ENCODE measurements around the gene KDM4C. TPM values are rescaled to one million over a fixed set of nuclear protein-coding genes. Genes with fewer than 3 reads are reported as not detected.
"Not testable (repeated sequence)": the region's sequence is repeated elsewhere in the genome, so short reads cannot be mapped to it uniquely, and the experiment has no call there.

The KDM4C gene
- total RNA-seq, 1 donor from 2014 or later, result 26.6 TPM

- peaks cover 5% of the 10 kb centered on the region for H3K4me1 Mint-ChIP-seq (ENCODE audit: low read depth)
- TF ChIP-seq CTCF (IDR thresholded peaks at IDR 0.05; ENCODE audit: unreplicated experiment), result no peak
- DNase-seq (ENCODE audit: low spot score, unreplicated experiment), result no peak
These were observed 185.5 kb downstream of the KDM4C start for GRCh38 chr9:6943293-6943692.

DNA sequence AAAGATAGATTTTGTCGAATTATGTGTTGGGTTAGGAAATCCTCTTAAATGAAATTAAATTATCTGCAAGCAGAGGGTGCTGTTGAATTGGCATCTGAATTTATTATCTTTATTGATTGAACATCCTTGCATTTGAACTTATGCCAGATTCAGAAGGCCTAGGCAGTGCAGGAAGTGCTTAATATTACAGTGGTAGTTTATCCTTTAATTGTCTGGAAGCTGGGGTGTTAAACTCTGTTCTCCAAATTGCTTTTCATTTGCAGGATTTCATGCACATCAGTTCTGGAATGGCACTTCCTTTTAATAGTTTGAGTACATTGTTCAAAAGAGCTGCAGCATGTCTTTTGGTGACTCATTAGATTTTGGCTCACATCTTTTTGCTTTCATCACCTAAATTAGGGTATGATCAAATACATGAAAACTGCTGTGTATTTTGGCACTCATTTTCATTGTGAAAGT is 186.3 kb downstream of the KDM4C start:
- TF ChIP-seq CTCF (IDR thresholded peaks at IDR 0.05; ENCODE audit: unreplicated experiment), result no peak
- H3K36me3 Mint-ChIP-seq (ENCODE audit: insufficient read depth), result no peaks in the 10 kb centered on the region
- peaks cover 5% of the 10 kb centered on the region for H3K4me1 Mint-ChIP-seq (ENCODE audit: low read depth)
- no peaks in the 10 kb centered on the region for H3K9me3 Mint-ChIP-seq (ENCODE audit: low read depth)
- H3K4me3 Mint-ChIP-seq (ENCODE audit: low read depth), result no peak overlapping the region
- no peak overlapping the region for H3K27ac Mint-ChIP-seq
- no peaks in the 10 kb centered on the region for H3K27me3 Mint-ChIP-seq
- DNase-seq (ENCODE audit: low spot score, unreplicated experiment), result no peak

More at GRCh38 chr9:6943293-6943692, 185.5 kb downstream of the KDM4C start:
- H3K36me3 Mint-ChIP-seq (ENCODE audit: insufficient read depth), result no peaks in the 10 kb centered on the region
- no peak overlapping the region for H3K4me3 Mint-ChIP-seq (ENCODE audit: low read depth)
- H3K9me3 Mint-ChIP-seq (ENCODE audit: low read depth), result no peaks in the 10 kb centered on the region
- no peaks in the 10 kb centered on the region for H3K27me3 Mint-ChIP-seq
- H3K27ac Mint-ChIP-seq, result no peak overlapping the region

DNA sequence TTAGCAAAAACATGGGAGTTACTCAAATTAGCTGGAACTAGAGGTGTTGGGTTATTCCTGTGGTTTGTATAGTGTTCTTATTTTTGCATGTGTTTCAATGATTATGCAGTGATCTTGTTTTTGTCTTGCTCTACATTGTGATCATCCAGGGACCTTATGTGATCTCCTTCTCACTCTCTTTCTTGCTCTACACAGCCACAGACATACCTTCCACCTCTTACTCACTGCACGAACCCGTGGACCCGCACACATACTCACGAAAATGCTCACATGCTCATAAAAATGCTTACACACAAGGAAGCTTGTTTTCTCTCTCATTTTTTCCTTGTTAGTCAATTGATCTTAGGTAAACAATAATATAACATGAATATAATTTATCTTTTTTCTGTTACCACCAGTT is 187.1 kb downstream of the KDM4C start:
- H3K27me3 Mint-ChIP-seq, result no peaks in the 10 kb centered on the region
- peaks cover 5% of the 10 kb centered on the region for H3K4me1 Mint-ChIP-seq (ENCODE audit: low read depth)
- H3K9me3 Mint-ChIP-seq (ENCODE audit: low read depth), result no peaks in the 10 kb centered on the region
- H3K36me3 Mint-ChIP-seq (ENCODE audit: insufficient read depth), result peaks cover 3% of the 10 kb centered on the region
- no peak for DNase-seq (ENCODE audit: low spot score, unreplicated experiment)
- H3K4me3 Mint-ChIP-seq (ENCODE audit: low read depth), result no peak overlapping the region
- no peak for TF ChIP-seq CTCF (IDR thresholded peaks at IDR 0.05; ENCODE audit: unreplicated experiment)
- H3K27ac Mint-ChIP-seq, result no peak overlapping the region

GRCh38 chr9:6945816-6946215 is 188.0 kb downstream of the KDM4C start:
- H3K9me3 Mint-ChIP-seq (ENCODE audit: low read depth), result peaks cover 4% of the 10 kb centered on the region
- H3K27me3 Mint-ChIP-seq, result no peaks in the 10 kb centered on the region
- no peak for TF ChIP-seq CTCF (IDR thresholded peaks at IDR 0.05; ENCODE audit: unreplicated experiment)
- H3K4me1 Mint-ChIP-seq (ENCODE audit: low read depth), result peaks cover 5% of the 10 kb centered on the region
- no peak overlapping the region for H3K27ac Mint-ChIP-seq
- H3K4me3 Mint-ChIP-seq (ENCODE audit: low read depth), result no peak overlapping the region
- no peak for DNase-seq (ENCODE audit: low spot score, unreplicated experiment)
- peaks cover 5% of the 10 kb centered on the region for H3K36me3 Mint-ChIP-seq (ENCODE audit: insufficient read depth)

- H3K27me3 Mint-ChIP-seq, result no peaks in the 10 kb centered on the region
- peaks cover 6% of the 10 kb centered on the region for H3K9me3 Mint-ChIP-seq (ENCODE audit: low read depth)
These were observed 188.9 kb downstream of the KDM4C start for GRCh38 chr9:6946583-6947166.

DNA sequence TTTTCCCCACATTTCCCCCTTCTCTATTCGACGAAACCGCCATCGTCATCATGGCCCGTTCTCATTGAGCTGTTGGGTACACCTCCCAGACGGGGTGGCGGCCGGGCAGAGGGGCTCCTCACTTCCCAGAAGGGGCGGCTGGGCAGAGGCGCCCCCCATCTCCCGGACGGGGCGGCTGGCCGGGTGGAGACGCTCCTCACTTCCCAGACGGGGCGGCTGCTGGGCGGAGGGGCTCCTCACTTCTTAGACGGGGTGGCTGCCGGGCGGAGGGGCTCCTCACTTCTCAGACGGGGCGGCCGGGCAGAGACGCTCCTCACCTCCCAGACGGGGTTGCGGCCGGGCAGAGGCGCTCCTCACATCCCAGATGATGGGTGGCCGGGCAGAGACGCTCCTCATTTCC is 191.1 kb downstream of the KDM4C start:
- not testable (repeated sequence) for DNase-seq (ENCODE audit: low spot score, unreplicated experiment); H3K9me3 Mint-ChIP-seq (ENCODE audit: low read depth); H3K27ac Mint-ChIP-seq; H3K4me1 Mint-ChIP-seq (ENCODE audit: low read depth); H3K4me3 Mint-ChIP-seq (ENCODE audit: low read depth); H3K27me3 Mint-ChIP-seq; H3K36me3 Mint-ChIP-seq (ENCODE audit: insufficient read depth)

More at GRCh38 chr9:6946583-6947166, 188.9 kb downstream of the KDM4C start:
- peaks cover 5% of the 10 kb centered on the region for H3K36me3 Mint-ChIP-seq (ENCODE audit: insufficient read depth)
- DNase-seq (ENCODE audit: low spot score, unreplicated experiment), result no peak
- H3K4me3 Mint-ChIP-seq (ENCODE audit: low read depth), result no peak overlapping the region
- no peak for TF ChIP-seq CTCF (IDR thresholded peaks at IDR 0.05; ENCODE audit: unreplicated experiment)
- peaks cover 5% of the 10 kb centered on the region for H3K4me1 Mint-ChIP-seq (ENCODE audit: low read depth)
- no peak overlapping the region for H3K27ac Mint-ChIP-seq
